ENCODE data around the gene CA10.

The CA10 gene

GRCh38 chr17:51855806-51856205 lies 302.7 kb downstream of the CA10 start:
- no peak for DNase-seq

GRCh38 chr17:51853857-51854256 lies 304.7 kb downstream of the CA10 start:
- no peak for DNase-seq

GRCh38 chr17:51852603-51853002 lies 305.9 kb downstream of the CA10 start:
- DNase-seq: no peak

GRCh38 chr17:51850201-51850600 lies 308.3 kb downstream of the CA10 start:
- DNase-seq: no peak

GRCh38 chr17:51848451-51848850 lies 310.1 kb downstream of the CA10 start:
- DNase-seq: no peak

- DNase-seq: no peak
Observed at GRCh38 chr17:51846566-51846965, 311.9 kb downstream of the CA10 start.

- no peak for DNase-seq
Observed at GRCh38 chr17:51845776-51846175, 312.7 kb downstream of the CA10 start.

GRCh38 chr17:51842763-51843162 lies 315.8 kb downstream of the CA10 start:
- no peak for DNase-seq

GRCh38 chr17:51841669-51842068 lies 316.8 kb downstream of the CA10 start:
- DNase-seq: no peak

GRCh38 chr17:51840688-51841087 lies 317.8 kb downstream of the CA10 start:
- DNase-seq: no peak

GRCh38 chr17:51833620-51834019 lies 324.9 kb downstream of the CA10 start:
- no peak for DNase-seq

GRCh38 chr17:51833045-51833444 lies 325.5 kb downstream of the CA10 start:
- no peak for DNase-seq

- DNase-seq: no peak
Observed at GRCh38 chr17:51830886-51831285, 327.6 kb downstream of the CA10 start.

GRCh38 chr17:51830451-51830850 lies 328.1 kb downstream of the CA10 start:
- no peak for DNase-seq

- no peak for DNase-seq
Observed at GRCh38 chr17:51828901-51829300, 329.6 kb downstream of the CA10 start.

- no peak for DNase-seq
Observed at GRCh38 chr17:51827140-51827539, 331.4 kb downstream of the CA10 start.

- DNase-seq: no peak
Observed at GRCh38 chr17:51820766-51821165, 337.7 kb downstream of the CA10 start.

- DNase-seq: no peak
Observed at GRCh38 chr17:51820252-51820651, 338.3 kb downstream of the CA10 start.

GRCh38 chr17:51819341-51820219 lies 338.9 kb downstream of the CA10 start:
- no peak for DNase-seq

- DNase-seq: no peak
Observed at GRCh38 chr17:51818777-51819176, 339.7 kb downstream of the CA10 start.

GRCh38 chr17:51817955-51818354 lies 340.6 kb downstream of the CA10 start:
- DNase-seq: no peak

- no peak for DNase-seq
Observed at GRCh38 chr17:51817117-51817516, 341.4 kb downstream of the CA10 start.

- DNase-seq: no peak
Observed at GRCh38 chr17:51815097-51815496, 343.4 kb downstream of the CA10 start.

- DNase-seq: no peak
Observed at GRCh38 chr17:51814521-51814920, 344.0 kb downstream of the CA10 start.

- no peak for DNase-seq
Observed at GRCh38 chr17:51813784-51814174, 344.7 kb downstream of the CA10 start.
